Activated CD8-positive, alpha-beta memory T cell treated with anti-CD3 and anti-CD28 coated beads for 24 hours (primary cell): ENCODE data around the gene TECR.

Experiments
- DNase-seq: peaks from one replicate; pipeline ENCODE4 v3.0.0-alpha.2; 2020

Gene TECR

GRCh38 chr19:14510311-14511228 is 18.8 kb upstream of the TECR start:
- DNase-seq = no peak

GRCh38 chr19:14511229-14511593 is 18.2 kb upstream of the TECR start:
- no peak for DNase-seq

GRCh38 chr19:14512406-14512961 is 16.9 kb upstream of the TECR start:
- DNase-seq = no peak

- no peak for DNase-seq
These were observed 15.1 kb upstream of the TECR start for GRCh38 chr19:14514215-14514863.

GRCh38 chr19:14515501-14516047 is 13.8 kb upstream of the TECR start:
- no peak for DNase-seq

- DNase-seq = no peak
These were observed 13.3 kb upstream of the TECR start for GRCh38 chr19:14516048-14516534.

- no peak for DNase-seq
These were observed 12.5 kb upstream of the TECR start for GRCh38 chr19:14516746-14517438.

GRCh38 chr19:14517446-14517839 is 12.0 kb upstream of the TECR start:
- DNase-seq = no peak

- no peak for DNase-seq
These were observed 11.4 kb upstream of the TECR start, which contains the start of gene DNAJB1 for GRCh38 chr19:14517840-14518505. Gene DNAJB1, minus strand, starts transcription at chr19:14518397. Its CDS starts 48 bp downstream, at chr19:14518349.

GRCh38 chr19:14519245-14519859 is 10.0 kb upstream of the TECR start:
- DNase-seq = no peak

- peak; percentile 58 for DNase-seq
These were observed 9.5 kb upstream of the TECR start for GRCh38 chr19:14519860-14520407.

GRCh38 chr19:14520543-14520942 is 8.9 kb upstream of the TECR start:
- no peak for DNase-seq

GRCh38 chr19:14525729-14526128 is 3.7 kb upstream of the TECR start:
- no peak for DNase-seq

- no peak for DNase-seq
These were observed 3.0 kb upstream of the TECR start for GRCh38 chr19:14526423-14526822.

- DNase-seq = no peak
These were observed 758 bp upstream of the TECR start for GRCh38 chr19:14528419-14529253.

- DNase-seq = no peak
These were observed 583 bp downstream of the TECR start for GRCh38 chr19:14530005-14530348.

- DNase-seq = no peak
These were observed 1.1 kb downstream of the TECR start for GRCh38 chr19:14530506-14530905.

- DNase-seq = no peak
These were observed 4.1 kb downstream of the TECR start for GRCh38 chr19:14533450-14533849.

- DNase-seq = peak; percentile 66
These were observed 7.7 kb downstream of the TECR start for GRCh38 chr19:14536926-14537692.
